NCI-H2107 treated with DMSO at 0.1 percent for 48 hours (cell line): Measurements from ENCODE around the gene IDH2.
"Not testable (repeated sequence)": the region's sequence is repeated elsewhere in the genome, so short reads cannot be mapped to it uniquely, and the experiment has no call there.

Experiments
- DNase-seq: peaks from one replicate; lab custom pipeline; 2025; ENCODE audit not compliant: unreplicated experiment; lab: John Stamatoyannopoulos, UW

Gene IDH2

GRCh38 chr15:90115783-90116182, 13.5 kb upstream of the IDH2 start:
- no peak for DNase-seq

- DNase-seq = no peak
Observed at GRCh38 chr15:90114451-90114901, 12.2 kb upstream of the IDH2 start.

- DNase-seq = no peak
Observed at GRCh38 chr15:90113166-90113565, 10.9 kb upstream of the IDH2 start.

- DNase-seq = not testable (repeated sequence)
Observed at GRCh38 chr15:90109163-90109751, 7.0 kb upstream of the IDH2 start.

- DNase-seq = not testable (repeated sequence)
Observed at GRCh38 chr15:90108038-90108437, 5.8 kb upstream of the IDH2 start.

GRCh38 chr15:90106522-90107117, 4.4 kb upstream of the IDH2 start:
- no peak for DNase-seq

- DNase-seq = no peak
Observed at GRCh38 chr15:90105521-90105920, 3.3 kb upstream of the IDH2 start.

- DNase-seq = no peak
Observed at GRCh38 chr15:90104551-90104950, 2.3 kb upstream of the IDH2 start.

- no peak for DNase-seq
Observed at GRCh38 chr15:90103701-90104329, 1.5 kb upstream of the IDH2 start.

GRCh38 chr15:90101130-90101968, 919 bp downstream of the IDH2 start:
- no peak for DNase-seq

GRCh38 chr15:90099868-90100831, 2.1 kb downstream of the IDH2 start:
- DNase-seq = no peak

GRCh38 chr15:90099072-90099867, 3.0 kb downstream of the IDH2 start:
- DNase-seq = no peak

- DNase-seq = no peak
Observed at GRCh38 chr15:90097475-90097874, 4.8 kb downstream of the IDH2 start.

GRCh38 chr15:90095521-90095959, 6.7 kb downstream of the IDH2 start:
- peak; percentile 57 for DNase-seq

- no peak for DNase-seq
Observed at GRCh38 chr15:90091156-90091931, 10.9 kb downstream of the IDH2 start.

GRCh38 chr15:90090226-90090848, 11.9 kb downstream of the IDH2 start:
- no peak for DNase-seq

- DNase-seq = no peak
Observed at GRCh38 chr15:90087454-90088154, 14.7 kb downstream of the IDH2 start.

- DNase-seq = no peak
Observed at GRCh38 chr15:90086868-90087268, 15.4 kb downstream of the IDH2 start.
